GM12864 (cell line): Measurements from ENCODE around the gene ANAPC1.

Source experiments
- DNase-seq: peaks from one replicate; pipeline ENCODE4 v3.0.0-alpha.2; 2011; ENCODE audit warnings: low read depth
- H3K4me3 ChIP-seq: 2 replicates; pipeline ENCODE4 v1.5.1; 2011; ENCODE audit warnings: mild to moderate bottlenecking, low read depth, low read length, control low read depth
- TF ChIP-seq, protein P1 (sequence below): IDR thresholded peaks from 2 replicates; pipeline ENCODE4 v1.5.1; 2011; ENCODE audit warnings: low read depth, mild to moderate bottlenecking, moderate library complexity, low read length, control low read depth, inconsistent platforms; ENCODE audit errors: missing control alignments

Gene ANAPC1, protein sequence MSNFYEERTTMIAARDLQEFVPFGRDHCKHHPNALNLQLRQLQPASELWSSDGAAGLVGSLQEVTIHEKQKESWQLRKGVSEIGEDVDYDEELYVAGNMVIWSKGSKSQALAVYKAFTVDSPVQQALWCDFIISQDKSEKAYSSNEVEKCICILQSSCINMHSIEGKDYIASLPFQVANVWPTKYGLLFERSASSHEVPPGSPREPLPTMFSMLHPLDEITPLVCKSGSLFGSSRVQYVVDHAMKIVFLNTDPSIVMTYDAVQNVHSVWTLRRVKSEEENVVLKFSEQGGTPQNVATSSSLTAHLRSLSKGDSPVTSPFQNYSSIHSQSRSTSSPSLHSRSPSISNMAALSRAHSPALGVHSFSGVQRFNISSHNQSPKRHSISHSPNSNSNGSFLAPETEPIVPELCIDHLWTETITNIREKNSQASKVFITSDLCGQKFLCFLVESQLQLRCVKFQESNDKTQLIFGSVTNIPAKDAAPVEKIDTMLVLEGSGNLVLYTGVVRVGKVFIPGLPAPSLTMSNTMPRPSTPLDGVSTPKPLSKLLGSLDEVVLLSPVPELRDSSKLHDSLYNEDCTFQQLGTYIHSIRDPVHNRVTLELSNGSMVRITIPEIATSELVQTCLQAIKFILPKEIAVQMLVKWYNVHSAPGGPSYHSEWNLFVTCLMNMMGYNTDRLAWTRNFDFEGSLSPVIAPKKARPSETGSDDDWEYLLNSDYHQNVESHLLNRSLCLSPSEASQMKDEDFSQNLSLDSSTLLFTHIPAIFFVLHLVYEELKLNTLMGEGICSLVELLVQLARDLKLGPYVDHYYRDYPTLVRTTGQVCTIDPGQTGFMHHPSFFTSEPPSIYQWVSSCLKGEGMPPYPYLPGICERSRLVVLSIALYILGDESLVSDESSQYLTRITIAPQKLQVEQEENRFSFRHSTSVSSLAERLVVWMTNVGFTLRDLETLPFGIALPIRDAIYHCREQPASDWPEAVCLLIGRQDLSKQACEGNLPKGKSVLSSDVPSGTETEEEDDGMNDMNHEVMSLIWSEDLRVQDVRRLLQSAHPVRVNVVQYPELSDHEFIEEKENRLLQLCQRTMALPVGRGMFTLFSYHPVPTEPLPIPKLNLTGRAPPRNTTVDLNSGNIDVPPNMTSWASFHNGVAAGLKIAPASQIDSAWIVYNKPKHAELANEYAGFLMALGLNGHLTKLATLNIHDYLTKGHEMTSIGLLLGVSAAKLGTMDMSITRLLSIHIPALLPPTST (N-terminal part only)

DNA sequence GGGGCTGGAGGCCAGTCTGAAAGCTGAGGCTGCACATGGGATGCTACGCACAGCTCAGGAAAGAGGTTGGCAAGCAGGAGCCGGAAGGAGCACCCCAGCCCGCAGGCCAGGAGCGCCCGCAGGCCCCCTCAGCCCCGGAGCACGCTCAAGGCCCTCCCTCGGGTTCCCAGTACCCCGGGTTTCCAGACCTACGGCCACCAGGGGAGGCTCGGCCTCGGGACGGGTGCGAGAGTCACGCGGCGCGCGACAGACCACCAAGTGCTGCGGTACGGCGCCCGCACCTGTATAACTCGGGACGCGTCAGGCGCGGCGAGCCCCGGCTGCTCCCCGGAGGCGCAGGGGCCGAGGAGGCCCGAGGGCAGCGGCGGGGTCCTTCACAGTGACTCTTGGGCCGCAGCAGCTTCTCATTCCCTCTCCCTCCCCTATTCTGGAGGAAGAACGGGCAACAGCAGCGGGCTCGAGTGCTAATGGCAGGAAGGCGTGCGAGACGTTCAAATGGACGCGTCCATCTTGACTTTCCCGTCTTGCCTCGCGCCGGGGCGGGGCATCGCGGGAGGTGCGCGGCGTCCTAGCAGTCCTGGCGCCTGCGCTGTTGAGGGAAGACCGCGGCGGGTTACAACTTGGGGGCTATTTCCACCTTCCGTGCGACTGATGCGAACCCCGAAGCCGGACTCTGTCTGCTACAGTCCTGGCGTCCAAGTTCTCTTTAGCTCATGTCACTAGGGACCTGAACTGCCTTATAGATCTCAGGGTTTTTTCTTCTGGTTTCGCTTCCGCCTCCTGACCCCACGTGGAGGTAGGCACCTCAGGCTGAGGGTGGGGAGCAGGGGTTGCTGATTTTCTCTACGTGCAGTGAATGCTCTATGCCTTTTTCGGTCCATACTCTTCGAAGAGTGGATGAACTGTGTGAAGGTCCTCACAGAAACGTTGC lies at the start of gene ANAPC1:
TSS of gene ANAPC1 (minus strand) at position 533 of the 931 bp plus-strand sequence. CDS start 3,368 bp downstream, outside the sequence.
- TF ChIP-seq, protein P1, sequence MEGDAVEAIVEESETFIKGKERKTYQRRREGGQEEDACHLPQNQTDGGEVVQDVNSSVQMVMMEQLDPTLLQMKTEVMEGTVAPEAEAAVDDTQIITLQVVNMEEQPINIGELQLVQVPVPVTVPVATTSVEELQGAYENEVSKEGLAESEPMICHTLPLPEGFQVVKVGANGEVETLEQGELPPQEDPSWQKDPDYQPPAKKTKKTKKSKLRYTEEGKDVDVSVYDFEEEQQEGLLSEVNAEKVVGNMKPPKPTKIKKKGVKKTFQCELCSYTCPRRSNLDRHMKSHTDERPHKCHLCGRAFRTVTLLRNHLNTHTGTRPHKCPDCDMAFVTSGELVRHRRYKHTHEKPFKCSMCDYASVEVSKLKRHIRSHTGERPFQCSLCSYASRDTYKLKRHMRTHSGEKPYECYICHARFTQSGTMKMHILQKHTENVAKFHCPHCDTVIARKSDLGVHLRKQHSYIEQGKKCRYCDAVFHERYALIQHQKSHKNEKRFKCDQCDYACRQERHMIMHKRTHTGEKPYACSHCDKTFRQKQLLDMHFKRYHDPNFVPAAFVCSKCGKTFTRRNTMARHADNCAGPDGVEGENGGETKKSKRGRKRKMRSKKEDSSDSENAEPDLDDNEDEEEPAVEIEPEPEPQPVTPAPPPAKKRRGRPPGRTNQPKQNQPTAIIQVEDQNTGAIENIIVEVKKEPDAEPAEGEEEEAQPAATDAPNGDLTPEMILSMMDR = no peak

DNA sequence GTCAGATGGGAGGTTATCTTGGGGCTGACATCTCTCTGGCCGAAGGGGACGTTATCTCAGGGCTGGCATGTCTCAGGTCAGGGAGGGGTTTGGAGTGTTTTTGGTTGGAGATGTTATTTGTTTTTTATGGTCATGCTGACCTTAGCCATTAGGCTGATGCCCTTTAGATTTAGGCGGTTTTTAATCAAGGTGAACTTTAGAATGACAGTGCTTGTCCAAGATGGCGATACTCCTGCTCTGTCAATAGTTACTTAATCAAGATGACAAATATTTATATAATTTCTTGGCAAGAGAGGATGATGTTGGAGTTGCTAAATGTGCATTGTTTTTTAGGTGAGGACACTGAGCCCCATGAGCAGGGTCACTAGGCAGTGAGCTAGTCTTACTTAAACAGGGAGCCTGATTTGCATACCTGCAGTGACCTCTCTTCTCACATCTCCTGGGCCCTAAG lies 48.9 kb upstream of the ANAPC1 start:
- TF ChIP-seq, protein P1 = no peak
- H3K4me3 ChIP-seq = no peak overlapping the region
- DNase-seq = no peak

More for the DNA sequence above, at the start of gene ANAPC1:
- H3K4me3 ChIP-seq = peak within 1 kb of the TSS; percentile 91
- DNase-seq = peak; percentile 56

DNA sequence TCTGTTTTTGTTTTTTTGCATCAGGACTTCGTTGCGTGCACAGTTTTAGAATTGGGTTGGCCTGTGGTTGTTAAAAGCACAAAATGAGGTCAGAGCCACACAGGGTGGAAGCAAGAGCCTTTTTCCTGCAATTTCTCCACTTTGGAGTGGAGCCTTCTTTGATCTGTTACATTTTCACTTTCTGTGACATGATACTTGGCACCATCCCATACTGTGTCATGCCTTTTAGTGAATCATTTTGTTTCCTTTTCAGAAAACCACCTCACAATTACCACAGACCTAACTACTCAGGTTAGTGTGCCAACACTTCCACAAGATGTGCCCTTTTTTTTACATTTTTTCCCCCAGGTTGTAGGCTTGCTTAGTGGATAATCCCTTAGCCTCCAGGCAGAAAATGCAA lies 46.9 kb upstream of the ANAPC1 start:
- TF ChIP-seq, protein P1 = no peak
- H3K4me3 ChIP-seq = no peak overlapping the region
- no peak for DNase-seq

DNA sequence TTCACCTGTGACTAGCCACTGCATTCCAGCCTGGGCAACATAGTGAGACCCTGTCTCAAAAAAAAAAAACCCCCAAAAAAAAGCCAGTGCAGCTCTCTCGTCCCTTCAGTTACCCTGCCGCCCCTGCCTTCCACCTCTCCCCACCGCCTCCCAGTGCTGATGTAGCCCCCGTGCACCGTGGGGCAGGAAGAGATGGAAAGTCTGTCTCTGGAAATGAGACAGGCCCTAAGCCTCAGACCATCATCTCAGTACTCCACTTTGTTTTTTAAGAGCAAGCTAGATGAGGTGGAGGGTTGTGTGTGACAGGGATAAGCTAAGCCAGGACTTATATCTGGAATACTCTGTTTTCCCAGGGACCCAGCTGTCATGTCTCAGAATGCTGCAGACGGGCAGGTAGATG lies 46.4 kb upstream of the ANAPC1 start:
- H3K4me3 ChIP-seq = no peak overlapping the region
- no peak for DNase-seq
- TF ChIP-seq, protein P1 = no peak

DNA sequence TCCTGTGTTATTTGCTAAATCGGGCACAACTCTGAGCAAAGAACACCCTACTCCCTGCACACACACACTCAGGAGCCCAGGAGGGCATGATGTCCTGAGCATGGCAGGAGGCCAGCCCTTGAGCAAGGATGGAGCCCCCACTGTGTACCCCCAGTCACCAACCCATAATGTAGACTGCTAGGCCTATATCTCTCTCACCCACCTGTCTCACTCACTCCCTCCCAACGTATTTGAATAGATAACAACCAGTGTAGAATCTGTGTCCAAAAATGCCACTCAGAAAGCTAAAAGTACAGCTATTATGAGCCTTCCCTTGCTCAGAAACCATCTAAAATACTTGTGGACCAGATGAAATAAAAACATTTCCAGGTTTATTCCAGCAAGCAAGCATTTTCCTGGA lies 43.7 kb upstream of the ANAPC1 start:
- DNase-seq = no peak
- TF ChIP-seq, protein P1 = no peak
- H3K4me3 ChIP-seq = no peak overlapping the region
